Amniotic stem cell (primary cell): Measurements from ENCODE around the gene QRICH1.
"Not testable (repeated sequence)": the region's sequence is repeated elsewhere in the genome, so short reads cannot be mapped to it uniquely, and the experiment has no call there.

Source experiments
- DNase-seq: peaks from one replicate; lab custom pipeline; 2025; lab: John Stamatoyannopoulos, UW

The QRICH1 gene

DNA sequence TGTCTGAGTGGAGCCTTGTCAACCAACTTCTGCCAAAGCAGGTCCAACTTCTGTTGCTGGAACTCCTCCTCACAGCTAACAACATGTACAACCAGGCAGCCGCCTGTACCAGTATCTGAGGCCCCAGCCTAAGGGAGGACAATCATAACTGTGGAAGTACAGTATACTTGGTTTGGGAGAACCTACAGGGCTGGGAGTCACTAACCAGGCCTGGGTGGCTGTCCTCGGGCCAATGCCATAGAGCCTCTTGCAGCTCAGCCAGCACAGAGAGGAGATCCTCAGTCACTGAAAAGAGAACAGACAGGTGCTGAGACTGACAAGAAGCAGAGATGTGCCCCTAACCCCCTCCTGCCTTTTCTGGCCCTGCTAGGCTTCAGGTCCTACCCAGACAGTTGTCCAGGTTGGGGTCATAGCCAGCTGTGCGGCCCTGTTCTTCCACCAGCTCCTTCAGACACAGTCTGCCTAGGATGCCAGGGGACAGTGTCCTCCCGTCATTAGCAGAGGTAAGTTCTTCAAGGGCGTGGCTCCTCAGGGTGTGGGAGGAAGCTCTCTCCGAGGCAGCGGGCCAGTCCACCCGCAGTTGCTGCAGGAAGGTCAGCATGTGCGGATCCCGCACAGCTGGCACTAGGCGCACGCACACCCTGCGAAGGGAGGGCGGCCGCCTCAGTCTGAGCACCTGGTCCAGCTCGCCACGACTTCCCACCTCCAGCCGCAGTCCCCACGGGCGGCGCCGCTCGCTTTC is 76.5 kb downstream of the QRICH1 start:
- DNase-seq, result no peak

DNA sequence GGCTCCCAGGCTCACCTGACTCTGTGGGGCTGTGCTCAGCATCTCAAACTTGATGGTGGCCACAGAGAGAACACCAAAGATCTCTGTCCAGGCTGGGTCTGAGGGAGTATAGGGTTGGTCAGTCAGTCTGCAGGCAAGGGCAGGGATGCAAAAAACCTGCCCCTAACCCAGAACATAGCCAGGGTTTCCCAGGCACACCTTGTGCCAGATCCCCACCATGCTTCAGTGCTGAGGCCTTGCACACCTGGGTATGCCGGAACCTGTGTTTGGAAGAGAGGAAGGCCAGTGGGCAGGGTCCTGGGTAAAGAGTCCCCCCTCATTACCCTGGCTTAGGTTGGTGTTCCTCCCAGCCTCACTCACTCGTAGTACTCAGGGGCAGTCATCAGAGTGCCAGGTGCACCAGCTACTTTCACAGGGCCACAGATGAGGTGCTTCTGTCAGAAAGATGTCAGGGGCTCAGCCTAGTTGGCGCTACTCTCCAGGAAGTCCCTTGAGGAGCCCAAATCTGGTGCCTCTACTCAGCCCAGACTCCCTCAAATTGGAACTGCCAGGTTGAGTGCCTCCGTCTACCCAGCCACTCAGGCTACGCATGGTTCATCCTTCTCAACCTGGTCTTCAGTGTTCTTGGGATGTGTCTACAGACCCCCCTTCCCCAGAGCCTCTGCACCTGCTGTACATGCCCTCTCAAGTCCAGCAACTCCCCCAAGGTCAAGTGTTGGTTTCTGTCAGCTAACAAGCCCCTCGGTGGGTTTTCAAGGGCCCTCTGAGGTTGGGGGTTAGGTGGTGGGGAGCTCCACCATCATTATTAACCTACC is 77.2 kb downstream of the QRICH1 start:
- DNase-seq, result no peak

DNA sequence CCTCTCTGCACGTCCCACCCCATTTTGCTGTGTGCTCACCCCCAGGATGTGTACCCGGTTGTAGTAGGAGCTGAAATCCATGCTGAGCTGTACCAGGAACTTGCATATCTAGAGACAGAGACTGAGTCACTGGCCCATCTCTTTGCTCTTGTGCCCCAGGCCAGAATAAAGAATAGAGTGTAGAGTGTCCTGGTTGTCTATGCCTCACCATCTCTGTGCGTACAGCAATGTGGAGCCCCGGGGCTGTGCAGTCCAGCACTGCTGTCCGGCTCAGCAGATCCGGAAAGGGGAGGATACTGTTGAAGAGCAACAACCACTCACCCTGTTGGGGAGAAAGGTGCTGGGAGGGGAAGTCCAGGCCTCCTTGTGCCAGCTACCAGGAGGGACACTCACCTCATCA is 78.1 kb downstream of the QRICH1 start:
- no peak for DNase-seq

DNA sequence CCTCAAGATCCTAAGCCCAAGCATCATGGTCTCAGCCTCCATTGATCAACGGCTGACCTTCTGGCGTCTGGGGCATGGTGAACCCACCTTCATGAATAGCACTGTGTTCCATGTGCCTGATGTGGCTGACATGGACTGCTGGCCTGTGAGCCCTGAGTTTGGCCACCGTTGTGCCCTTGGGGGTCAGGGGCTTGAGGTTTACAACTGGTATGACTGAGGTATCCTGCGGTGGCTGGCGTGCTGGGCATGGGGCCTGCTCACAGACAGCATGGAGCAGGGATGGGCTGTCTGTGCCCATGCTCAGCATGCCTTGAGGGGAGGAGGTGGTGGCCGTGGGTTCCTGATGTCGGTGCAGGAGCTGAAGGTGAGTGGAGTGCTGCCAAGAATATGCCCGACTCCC is 78.8 kb downstream of the QRICH1 start:
- DNase-seq, result no peak

GRCh38 chr3:49013738-49014660 is 79.9 kb downstream of the QRICH1 start:
- DNase-seq, result no peak

GRCh38 chr3:49013113-49013737 is 80.6 kb downstream of the QRICH1 start:
- DNase-seq, result no peak

DNA sequence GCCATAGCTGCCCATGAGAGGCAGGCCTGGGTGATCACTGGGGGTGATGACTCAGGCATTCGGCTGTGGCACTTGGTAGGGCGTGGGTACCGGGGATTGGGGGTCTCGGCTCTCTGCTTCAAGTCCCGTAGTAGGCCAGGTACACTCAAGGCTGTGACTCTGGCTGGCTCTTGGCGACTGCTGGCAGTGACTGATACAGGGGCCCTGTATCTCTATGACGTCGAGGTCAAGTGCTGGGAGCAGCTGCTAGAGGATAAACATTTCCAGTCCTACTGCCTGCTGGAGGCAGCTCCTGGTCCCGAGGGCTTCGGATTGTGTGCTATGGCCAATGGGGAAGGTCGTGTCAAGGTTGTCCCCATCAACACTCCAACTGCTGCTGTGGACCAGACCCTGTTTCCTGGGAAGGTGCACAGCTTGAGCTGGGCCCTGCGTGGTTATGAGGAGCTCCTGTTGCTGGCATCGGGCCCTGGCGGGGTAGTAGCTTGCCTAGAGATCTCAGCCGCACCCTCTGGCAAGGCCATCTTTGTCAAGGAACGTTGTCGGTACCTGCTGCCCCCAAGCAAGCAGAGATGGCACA is 81.3 kb downstream of the QRICH1 start:
- DNase-seq, result no peak

DNA sequence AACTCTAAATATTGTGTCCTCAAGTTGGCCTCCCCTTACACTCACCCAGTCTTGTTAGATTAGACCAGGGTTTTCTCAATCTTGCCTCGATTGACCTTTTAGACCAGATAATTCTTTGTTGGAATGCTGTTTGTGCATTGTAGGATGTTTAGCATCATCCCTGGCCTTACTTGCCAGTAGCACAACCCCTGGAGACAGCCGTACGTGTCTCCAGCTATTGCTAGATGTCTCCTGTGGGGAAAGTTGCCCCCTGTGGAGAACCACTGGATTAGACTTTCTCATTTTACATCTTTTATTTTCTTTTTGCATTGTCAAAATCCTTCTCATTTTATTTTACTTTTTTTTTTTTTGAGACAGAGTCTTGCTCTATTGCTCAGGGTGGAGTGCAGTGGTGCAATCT is 84.5 kb downstream of the QRICH1 start:
- no peak for DNase-seq

- DNase-seq, result not testable (repeated sequence)
Observed at GRCh38 chr3:49008627-49009026, 85.2 kb downstream of the QRICH1 start.

DNA sequence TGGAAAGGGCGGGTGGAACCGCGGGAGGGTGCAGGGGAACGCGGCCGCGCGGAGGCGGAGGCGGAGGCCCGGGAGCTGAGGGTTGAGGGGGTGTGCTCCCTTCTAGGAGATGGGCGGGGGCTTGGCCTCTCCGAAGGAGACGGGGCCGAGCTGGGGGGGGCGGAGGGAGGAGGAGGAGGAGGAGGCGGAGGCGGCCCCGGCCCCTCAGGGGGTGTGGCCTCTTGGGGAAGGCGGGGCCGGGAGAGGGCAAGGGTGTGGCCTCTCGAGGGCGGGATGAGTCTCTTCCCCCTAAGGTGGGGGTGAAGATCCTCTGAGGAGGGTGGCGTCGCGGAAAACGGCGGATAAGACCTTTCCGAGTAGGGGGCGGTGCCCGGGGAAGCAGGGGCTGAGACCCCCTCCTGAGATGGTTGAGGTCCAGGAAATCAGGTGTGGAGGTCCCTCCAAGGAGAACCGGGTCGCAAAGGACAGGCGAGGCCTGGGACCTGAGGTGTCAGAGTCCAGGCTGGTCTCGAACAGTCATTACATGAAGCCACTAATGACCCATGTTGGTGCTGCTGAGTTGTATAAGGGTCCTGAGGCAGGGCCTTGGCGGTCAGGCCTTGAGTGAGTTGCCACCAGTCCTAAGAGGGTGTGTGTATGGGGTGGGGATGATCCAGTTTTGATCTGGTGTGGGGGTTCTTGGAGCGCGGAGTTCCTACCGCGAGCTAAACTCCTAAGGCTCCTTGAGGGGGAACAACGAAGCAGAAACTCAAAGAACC is 85.9 kb downstream of the QRICH1 start:
- peak; percentile 75 for DNase-seq

GRCh38 chr3:49007068-49007770 is 86.7 kb downstream of the QRICH1 start, which contains the start of gene WDR6:
Gene WDR6, plus strand, starts transcription at chr3:49007391. Its CDS starts 41 bp downstream, at chr3:49007432.
- peak; percentile 84 for DNase-seq

- DNase-seq, result no peak
Observed at GRCh38 chr3:49006408-49007067, 87.3 kb downstream of the QRICH1 start.

- no peak for DNase-seq
Observed at GRCh38 chr3:49005998-49006397, 87.9 kb downstream of the QRICH1 start.

GRCh38 chr3:49005303-49005680 is 88.6 kb downstream of the QRICH1 start:
- DNase-seq, result no peak

GRCh38 chr3:49004352-49005302 is 89.2 kb downstream of the QRICH1 start:
- no peak for DNase-seq

DNA sequence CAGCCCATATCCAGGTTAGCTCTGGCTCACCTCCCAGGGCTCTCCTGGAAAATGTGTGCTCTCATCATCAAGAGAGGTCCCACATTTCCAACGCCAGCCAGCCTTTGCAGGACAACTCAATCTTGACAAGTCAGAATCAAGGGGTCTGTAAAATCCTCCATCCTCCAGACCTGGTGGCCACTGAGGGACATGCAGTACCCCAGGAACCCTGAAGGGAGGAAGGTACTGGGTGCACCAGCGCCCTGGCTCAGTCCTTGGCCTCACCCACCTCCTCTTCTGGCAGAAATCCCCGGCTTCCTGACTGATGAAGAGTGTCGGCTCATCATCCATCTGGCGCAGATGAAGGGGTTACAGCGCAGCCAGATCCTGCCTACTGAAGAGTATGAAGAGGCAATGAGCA is 92.7 kb downstream of the QRICH1 start:
- DNase-seq, result no peak

GRCh38 chr3:48999085-48999858 is 94.6 kb downstream of the QRICH1 start:
- no peak for DNase-seq
